ENCODE data around the gene CAMKMT. TPM values are rescaled to one million over a fixed set of nuclear protein-coding genes. Genes with fewer than 3 reads are reported as not detected.
A peak's percentile ranks its signal among the peaks of the same experiment; 100 is the strongest.

Gene CAMKMT
- total RNA-seq, 2 donors from 2014 or later = 6.6 to 7.1 TPM

- no peak for ATAC-seq
- intact Hi-C loops (cut with DNase I) = no loop called here
- DNase-seq = no peak
These were observed 254.3 kb downstream of the CAMKMT start for GRCh38 chr2:44615950-44616518.

- no peak for DNase-seq
- intact Hi-C loops (cut with DNase I) = no loop called here
- ATAC-seq = no peak
These were observed 255.0 kb downstream of the CAMKMT start for GRCh38 chr2:44616667-44617155.

DNA sequence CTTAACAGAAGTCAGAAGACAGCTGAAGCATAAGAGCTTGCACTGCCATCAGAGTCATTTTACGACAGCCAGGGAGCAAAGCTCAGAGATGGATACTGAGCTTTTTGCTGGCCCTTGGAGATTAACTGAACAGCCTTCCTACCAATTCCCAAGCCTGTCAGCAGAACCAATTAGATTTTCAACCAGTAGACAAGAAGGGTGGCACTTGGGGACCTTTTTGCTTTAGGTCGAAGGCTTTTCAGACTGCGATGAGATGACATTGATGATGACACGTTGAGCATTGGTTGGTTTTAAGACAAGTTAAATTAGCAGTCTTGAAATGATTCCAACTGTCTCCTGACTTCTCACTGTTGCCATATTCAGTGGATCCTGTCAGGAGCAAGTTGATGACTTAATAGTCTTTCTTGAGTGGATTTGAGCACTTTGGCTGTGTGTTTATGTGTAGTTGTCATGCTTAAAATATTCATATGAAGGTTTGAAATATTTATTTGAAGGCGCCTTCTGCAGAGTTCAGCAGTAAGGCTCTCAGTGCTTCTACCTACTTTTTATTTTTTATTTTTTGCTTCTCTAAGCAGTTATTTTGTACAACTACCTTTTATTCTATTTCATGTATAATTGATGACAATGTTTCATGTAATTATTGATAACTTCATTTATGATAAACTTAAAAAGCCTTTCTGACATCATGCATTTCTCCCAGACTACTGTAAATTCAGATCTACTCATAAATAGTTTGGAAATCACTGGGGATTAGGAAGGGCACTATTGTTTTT lies 256.7 kb downstream of the CAMKMT start:
- DNase-seq = no peak
- no peak for ATAC-seq
- intact Hi-C loops (cut with DNase I) = no loop called here

DNA sequence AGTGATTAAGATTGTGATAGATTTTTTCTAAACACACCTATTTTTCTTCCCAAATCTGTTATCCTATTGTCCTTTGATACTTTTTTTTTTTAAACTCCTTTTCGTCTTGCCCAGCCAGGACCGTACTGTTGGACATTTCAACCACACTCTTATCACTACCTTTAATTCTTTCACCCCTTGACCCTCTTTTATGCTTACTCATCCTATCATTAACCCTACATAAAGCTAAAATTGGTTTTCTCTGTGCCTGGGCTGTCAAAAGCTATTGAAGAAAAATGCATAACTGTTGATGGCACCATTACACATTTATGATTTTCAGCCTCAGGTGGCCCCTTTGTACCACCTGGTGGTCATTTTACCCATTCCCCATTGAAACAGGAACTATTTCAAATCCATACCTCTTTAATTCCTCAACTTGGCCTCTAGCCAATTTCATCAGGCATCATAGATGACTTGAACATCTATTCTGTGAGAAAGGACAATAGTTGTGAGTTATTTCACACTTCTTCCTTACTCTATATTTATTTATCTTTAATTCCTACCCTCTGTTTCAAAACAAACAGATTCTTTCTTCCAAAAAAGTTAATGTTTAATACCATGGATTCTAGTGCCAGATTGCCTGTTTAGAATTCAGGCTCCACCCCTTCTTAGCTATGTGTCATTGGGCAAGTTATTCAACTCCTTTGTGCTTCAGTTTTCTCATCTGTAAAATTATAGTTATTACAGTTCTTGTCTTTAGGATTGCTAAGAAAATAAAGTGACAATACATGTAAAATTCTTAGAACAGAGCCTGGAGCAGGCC lies 258.6 kb downstream of the CAMKMT start:
- intact Hi-C loops (cut with DNase I) = no loop called here
- ATAC-seq (no peak), DNase-seq (no peak)

DNA sequence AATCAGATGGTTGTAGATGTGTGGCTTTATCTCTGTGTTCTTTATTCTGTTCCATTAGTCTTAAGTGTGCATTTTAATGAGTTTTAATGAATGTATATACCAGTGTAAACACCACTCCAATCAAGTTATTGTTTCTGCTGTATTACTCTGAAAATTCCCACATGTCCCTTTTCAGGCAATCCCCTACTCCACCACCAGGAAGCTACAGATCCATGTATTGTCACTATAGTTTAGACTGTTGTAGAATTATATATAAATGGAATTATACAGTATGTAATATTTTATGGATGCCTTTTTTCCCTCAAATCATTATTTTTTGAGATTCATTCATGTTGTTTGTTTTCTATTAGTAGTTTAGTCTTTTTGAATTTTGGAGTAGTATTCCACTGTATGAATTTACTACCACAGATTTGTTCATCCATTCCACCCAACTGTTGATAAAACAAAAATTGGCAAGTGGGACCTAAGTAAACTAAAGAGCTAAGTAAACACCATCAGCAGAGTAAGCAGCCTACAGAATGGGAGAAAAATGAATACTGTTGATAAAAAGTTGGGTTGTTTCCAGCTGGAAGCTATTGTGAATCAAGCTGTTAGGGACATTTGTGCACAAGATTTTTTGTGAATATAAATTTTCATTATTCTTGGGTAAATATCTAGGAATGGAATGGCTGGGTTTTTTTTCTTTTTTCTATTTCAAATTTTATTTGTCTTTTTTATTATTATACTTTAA lies 262.0 kb downstream of the CAMKMT start:
- ATAC-seq = no peak
- intact Hi-C loops (cut with DNase I) = no loop called here
- DNase-seq = no peak

DNA sequence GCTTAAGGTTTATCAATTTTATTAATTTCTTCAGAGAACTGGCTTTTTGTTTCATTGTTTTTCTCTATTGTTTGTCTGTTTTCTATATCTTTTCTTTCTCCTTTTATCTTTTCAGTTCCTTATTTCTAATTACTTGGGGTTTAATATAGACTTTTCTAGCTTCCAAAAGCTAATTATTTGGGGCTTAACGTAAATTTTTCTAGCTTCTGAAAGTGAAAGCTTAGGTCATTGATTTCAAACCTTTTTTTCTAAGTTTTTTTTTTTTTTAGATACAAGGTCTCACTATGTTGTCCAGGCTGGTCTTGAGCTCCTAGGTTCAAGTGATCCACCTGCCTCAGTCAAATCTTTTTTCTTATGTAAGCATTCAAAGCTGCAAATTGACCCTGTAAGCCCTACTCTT lies 266.6 kb downstream of the CAMKMT start:
- ATAC-seq (no peak), DNase-seq (no peak)
- intact Hi-C loops (cut with DNase I) = no loop called here

- ATAC-seq (no peak), DNase-seq (no peak)
- intact Hi-C loops (cut with DNase I) = no loop called here
These were observed 271.4 kb downstream of the CAMKMT start for GRCh38 chr2:44632931-44633689.

DNA sequence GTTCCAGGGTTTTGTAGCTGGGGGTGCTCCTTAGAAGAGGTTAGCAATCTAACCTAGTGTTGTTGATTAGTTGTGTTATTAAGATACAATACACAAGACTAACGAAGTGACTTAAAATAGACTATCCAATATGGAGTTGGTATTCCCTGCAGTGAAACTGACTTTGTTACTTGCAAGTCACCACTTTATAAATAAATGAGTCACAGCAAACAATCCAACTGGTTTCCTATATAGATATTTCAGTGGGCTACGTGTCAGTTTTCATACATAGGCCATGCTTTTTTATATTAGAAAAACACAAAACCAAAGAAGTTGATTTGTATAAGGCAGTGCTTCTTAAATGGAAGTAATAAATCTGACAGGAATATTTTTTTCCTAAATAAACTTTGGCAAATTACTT lies 274.0 kb downstream of the CAMKMT start:
- ATAC-seq = no peak
- no peak for DNase-seq
- intact Hi-C loops (cut with DNase I) = no loop called here

DNA sequence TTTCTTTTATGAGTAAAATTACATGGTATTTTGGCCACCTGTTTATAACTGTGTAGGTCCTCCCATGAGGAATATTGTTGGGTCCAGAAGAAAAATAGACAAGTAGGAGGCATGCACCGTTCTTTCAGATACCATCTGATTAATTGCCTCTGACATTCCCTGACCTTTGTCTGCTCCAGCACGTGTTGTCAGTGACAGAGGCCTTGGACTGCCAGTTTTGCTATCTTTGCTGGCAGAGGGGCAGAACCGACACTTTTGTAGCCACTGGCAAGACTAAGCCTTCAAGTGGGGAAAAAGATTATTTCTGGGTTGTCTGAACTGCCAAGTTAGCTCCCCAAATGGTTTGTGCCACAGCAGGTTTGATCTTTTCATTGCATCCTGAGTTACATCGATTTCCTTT lies 276.9 kb downstream of the CAMKMT start:
- DNase-seq (no peak), ATAC-seq (peak; percentile 64 to 88)
- intact Hi-C loops (cut with DNase I) = no loop called here

- intact Hi-C loops (cut with DNase I) = no loop called here
- DNase-seq = no peak
- no peak for ATAC-seq
These were observed 277.7 kb downstream of the CAMKMT start for GRCh38 chr2:44639399-44639798.

DNA sequence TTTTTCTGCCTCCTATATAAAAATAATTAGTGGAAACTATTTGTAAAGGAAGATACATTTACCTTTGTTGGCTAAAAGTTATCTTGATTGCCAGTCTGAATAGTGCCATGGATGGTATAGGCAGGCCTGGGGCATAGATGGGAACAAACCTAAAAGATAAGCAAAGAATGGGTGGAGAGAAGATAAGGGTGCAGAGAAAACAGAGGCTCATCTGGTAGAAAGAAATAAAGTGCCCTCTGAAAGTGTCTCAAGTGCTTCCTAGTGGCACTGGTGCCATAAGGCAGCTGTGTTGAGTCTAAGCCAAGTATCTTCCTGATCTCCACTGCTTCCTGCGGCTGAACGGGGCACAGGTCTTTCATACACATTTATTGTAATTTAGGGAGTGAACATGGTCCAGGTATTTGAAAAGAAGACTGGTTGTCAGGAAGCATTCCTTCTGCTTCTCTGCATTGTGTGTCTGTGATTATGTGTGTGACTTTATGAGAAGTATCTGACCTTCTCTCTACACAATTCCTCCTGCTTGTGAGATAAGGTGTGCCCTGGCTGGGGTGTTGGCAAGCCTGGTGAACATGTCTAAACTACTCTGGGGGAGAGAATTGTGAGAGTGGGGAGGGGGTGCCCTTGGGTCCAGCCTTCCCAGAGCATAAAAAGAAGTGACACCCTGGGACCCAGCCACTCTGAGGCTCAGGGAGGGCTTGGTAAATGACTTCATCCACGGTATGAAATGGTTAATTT lies 280.5 kb downstream of the CAMKMT start:
- DNase-seq (no peak), ATAC-seq (no peak)
- intact Hi-C loops (cut with DNase I) = no loop called here

GRCh38 chr2:44645937-44646336 lies 284.2 kb downstream of the CAMKMT start:
- ATAC-seq = no peak
- intact Hi-C loops (cut with DNase I) = no loop called here
- DNase-seq = no peak

GRCh38 chr2:44649381-44649780 lies 287.6 kb downstream of the CAMKMT start:
- ATAC-seq (no peak), DNase-seq (no peak)
- intact Hi-C loops (cut with DNase I) = no loop called here

- no peak for DNase-seq
- ATAC-seq = no peak
These were observed 289.0 kb downstream of the CAMKMT start for GRCh38 chr2:44650796-44651195.

DNA sequence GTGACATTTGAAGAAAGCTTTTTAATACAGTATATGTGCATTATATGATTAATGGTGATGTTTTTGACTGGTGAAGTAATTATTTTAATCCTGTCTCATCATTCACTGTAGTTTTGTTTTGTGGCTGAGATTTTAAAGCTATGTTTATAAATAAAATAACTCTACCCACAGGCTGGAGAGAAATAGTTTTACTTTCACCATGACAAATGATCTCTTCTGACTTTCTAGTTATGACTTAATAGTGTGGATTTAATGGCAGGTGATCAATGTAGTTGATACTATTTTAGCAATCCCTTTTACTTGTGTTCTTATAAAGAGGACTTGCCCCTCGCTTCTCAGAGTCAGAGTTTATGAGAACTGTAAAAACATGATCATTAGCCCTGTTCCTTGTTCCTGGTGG lies 290.2 kb downstream of the CAMKMT start:
- intact Hi-C loops (cut with DNase I) = no loop called here
- DNase-seq = no peak
- ATAC-seq = no peak

More at GRCh38 chr2:44650796-44651195, 289.0 kb downstream of the CAMKMT start:
- intact Hi-C loops (cut with DNase I) = no loop called here

DNA sequence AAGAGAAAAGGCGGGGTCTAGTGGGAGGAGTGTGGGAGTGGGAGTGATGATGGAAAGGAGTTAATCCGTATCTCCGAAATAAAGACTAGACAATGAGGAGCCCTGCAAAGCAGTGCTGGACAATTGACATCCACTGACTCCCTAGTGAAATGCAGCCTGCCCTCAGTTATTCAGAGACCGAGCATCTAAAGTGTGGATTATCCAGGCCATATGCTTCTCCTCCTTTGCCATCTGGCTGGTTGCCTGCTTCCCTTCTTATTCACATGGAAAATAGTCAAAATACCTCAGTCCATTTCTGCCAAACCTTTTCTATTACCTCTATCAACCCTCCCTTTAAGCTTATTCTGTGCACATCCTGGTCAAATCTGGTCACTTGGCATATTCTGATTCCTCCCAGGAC lies 291.0 kb downstream of the CAMKMT start:
- no peak for ATAC-seq
- intact Hi-C loops (cut with DNase I) = no loop called here

DNA sequence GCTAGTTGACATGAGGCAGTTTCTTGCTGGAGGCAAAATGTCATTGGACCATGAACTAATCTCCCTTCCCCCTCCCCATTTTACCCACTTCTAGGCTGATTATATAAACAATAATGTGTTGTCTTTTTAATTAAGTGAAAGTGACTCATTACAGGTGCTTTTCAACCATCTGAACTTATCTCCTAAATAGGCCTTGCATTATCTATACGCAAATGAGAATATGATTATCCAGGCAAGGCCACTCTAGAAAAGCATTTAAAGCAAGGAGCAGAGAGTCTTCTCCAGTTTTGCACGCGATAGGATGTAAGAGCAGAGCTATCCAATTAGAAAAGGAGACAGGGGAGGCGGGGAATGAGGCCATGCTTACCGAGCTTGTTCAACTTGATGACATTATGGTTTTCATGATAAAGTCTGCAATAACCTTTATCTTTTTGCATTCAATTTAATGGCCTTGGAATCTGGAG lies 293.7 kb downstream of the CAMKMT start:
- intact Hi-C loops (cut with DNase I) = no loop called here
- ATAC-seq (no peak), DNase-seq (no peak)

More for the DNA sequence above, 291.0 kb downstream of the CAMKMT start:
- no peak for DNase-seq

GRCh38 chr2:44656460-44656859 lies 294.7 kb downstream of the CAMKMT start:
- ATAC-seq = no peak
- intact Hi-C loops (cut with DNase I) = no loop called here

More at GRCh38 chr2:44656460-44656859, 294.7 kb downstream of the CAMKMT start:
- DNase-seq = no peak

All from left cardiac atrium (tissue), 4 donors.